Endothelial cell of umbilical vein (primary cell): ENCODE data around the gene DYRK3. TPM values are rescaled to one million over a fixed set of nuclear protein-coding genes. Genes with fewer than 3 reads are reported as not detected.

ENCODE experiments used
- BruUV-seq: library from RNA; stranded (reverse); fragments of 400-500 nt; replicated peaks from 2 replicates; lab custom pipeline; 2021; lab: Mats Ljungman, UMichigan
- CTCF ChIA-PET: fragments of 300-600, 350-600 bp; sonication (Branson Sonifier 250); formaldehyde crosslinking; loops from one replicate; lab custom pipeline; 2021; ENCODE audit warnings: antibody characterized with exemption, inconsistent platforms; lab: Charles Lee
- POLR2A ChIA-PET: fragments of 300-600, 350-600 bp; sonication (Branson Sonifier 250); formaldehyde crosslinking; loops from one replicate; lab custom pipeline; 2021; ENCODE audit warnings: antibody characterized with exemption, inconsistent platforms; lab: Charles Lee
- DNase-seq: peaks from one replicate; pipeline ENCODE4 v3.0.0-alpha.2; 2011; ENCODE audit warnings: low read depth, low spot score
- FAIRE-seq: peaks from 2 replicates; lab custom pipeline; 2011; peaks lifted over from hg19 to GRCh38; lab: Jason Lieb, UNC
- H2AFZ ChIP-seq: 2 replicates; pipeline ENCODE4 v1.6.0; 2012; ENCODE audit warnings: low read depth, low read length, control low read depth, inconsistent platforms
- H3K27ac ChIP-seq: 2 replicates; pipeline ENCODE4 v1.5.1; 2011; ENCODE audit warnings: low read depth, mild to moderate bottlenecking, control low read depth, low read length, moderate library complexity; ENCODE audit not compliant: insufficient read depth
- H3K27me3 ChIP-seq, 2 experiments: 2 replicates each; pipeline versions ENCODE4 v1.6.0 to v1.6.1; 2011; ENCODE audit warnings: low read length in 2 of 2, mixed read lengths in 1 of 2; ENCODE audit not compliant: control insufficient read depth in 2 of 2, insufficient read depth in 2 of 2
- H3K36me3 ChIP-seq, 2 experiments: 2 replicates in 1 of 2; 3 replicates in 1 of 2; pipeline ENCODE4 v1.5.1; 2011; ENCODE audit warnings: low read length in 2 of 2, mild to moderate bottlenecking in 1 of 2, moderate library complexity in 1 of 2; ENCODE audit not compliant: control insufficient read depth in 2 of 2, insufficient read depth in 2 of 2; ENCODE audit errors: extremely low read depth in 1 of 2
- H3K4me1 ChIP-seq: 3 replicates; pipeline ENCODE4 v1.5.1; 2011; ENCODE audit warnings: mild to moderate bottlenecking, low read length; ENCODE audit not compliant: control insufficient read depth, insufficient read depth; ENCODE audit errors: extremely low read depth
- H3K4me2 ChIP-seq: 2 replicates; pipeline ENCODE4 v1.6.1; 2011; ENCODE audit warnings: low read length, control low read depth, mixed read lengths; ENCODE audit not compliant: insufficient read depth
- H3K4me3 ChIP-seq, 3 experiments: fragments of 200-600 bp in 1 of 3; sonication (generic), shearing (Covaris generic) in 1 of 3; replicated peaks in 1 of 3; 2 replicates each; pipeline ENCODE4 v1.5.1; 2011 to 2016; ENCODE audit warnings: control low read depth in 3 of 3, low read length in 3 of 3, mild to moderate bottlenecking in 2 of 3, inconsistent platforms in 1 of 3, low read depth in 1 of 3, moderate library complexity in 1 of 3; ENCODE audit not compliant: insufficient read depth in 1 of 3
- H3K79me2 ChIP-seq: 2 replicates; pipeline ENCODE4 v1.6.0; 2012; ENCODE audit warnings: low read length, inconsistent platforms; ENCODE audit not compliant: control insufficient read depth, insufficient read depth
- H3K9ac ChIP-seq: replicated peaks from 2 replicates; pipeline ENCODE3; 2011; ENCODE audit warnings: low read length, control low read depth; ENCODE audit not compliant: insufficient read depth; ENCODE audit errors: extremely low read depth
- H3K9me1 ChIP-seq: replicated peaks from 3 replicates; pipeline ENCODE4 v1.6.0; 2011; ENCODE audit warnings: mild to moderate bottlenecking, low read length; ENCODE audit not compliant: control insufficient read depth, insufficient read depth; ENCODE audit errors: extremely low read depth
- H3K9me3 ChIP-seq: replicated peaks from 2 replicates; pipeline ENCODE4 v1.5.1; 2012; ENCODE audit warnings: low read length, inconsistent platforms; ENCODE audit not compliant: control insufficient read depth, insufficient read depth
- H4K20me1 ChIP-seq: replicated peaks from 2 replicates; pipeline ENCODE3; 2011; ENCODE audit warnings: mild to moderate bottlenecking, low read length; ENCODE audit not compliant: control insufficient read depth, insufficient read depth; ENCODE audit errors: extremely low read depth
- EZH2 ChIP-seq: IDR thresholded peaks from 2 replicates; pipeline ENCODE4 v1.6.1; 2012; ENCODE audit warnings: borderline replicate concordance, low read depth, mild to moderate bottlenecking, moderate library complexity, low read length, inconsistent platforms; ENCODE audit not compliant: severe bottlenecking
- FOS ChIP-seq: IDR thresholded peaks from 2 replicates; pipeline ENCODE4 v1.6.1; 2011; ENCODE audit warnings: mild to moderate bottlenecking, low read length, moderate library complexity, borderline replicate concordance; ENCODE audit not compliant: insufficient read depth
- GATA2 ChIP-seq: IDR thresholded peaks from 2 replicates; pipeline ENCODE4 v1.7.0; 2011; ENCODE audit warnings: low read depth, mild to moderate bottlenecking, moderate library complexity, mixed read lengths, low read length; ENCODE audit not compliant: insufficient read length, insufficient read depth
- JUN ChIP-seq: IDR thresholded peaks from 2 replicates; pipeline ENCODE4 v1.6.1; 2011; ENCODE audit warnings: borderline replicate concordance, low read depth; ENCODE audit not compliant: insufficient read length, insufficient read depth
- MYC ChIP-seq: IDR thresholded peaks from one replicate; pipeline ENCODE4 v1.6.1; 2011; ENCODE audit warnings: mild to moderate bottlenecking, low read depth, low read length
- POLR2AphosphoS5 ChIP-seq: IDR thresholded peaks from 2 replicates; pipeline ENCODE4 v1.6.1; 2012; ENCODE audit warnings: low read depth, mild to moderate bottlenecking, control low read depth, low read length, moderate library complexity; ENCODE audit not compliant: insufficient read depth
- dilution Hi-C: fragments of 300-500 bp; cut with MboI; formaldehyde crosslinking; loops from one replicate; pipeline ENCODE4 v1.15.0; 2019; ENCODE audit warnings: low sequenced_read_pairs; ENCODE audit not compliant: extremely low pct_ligation_motif_present
- intact Hi-C: fragments of 100-400 bp; cut with micrococcal nuclease; formaldehyde crosslinking; loops from one replicate; pipeline ENCODE4 v1.10.0; 2022
- polyA plus RNA-seq, 4 experiments: library from polyadenylated mRNA; depleted of rRNA in 3 of 4; stranded (reverse) in 3 of 4; unstranded in 1 of 4; fragments of >200 nt; gene quantifications; 2 replicates each; pipeline versions ENCODE4 v1.2.1 to v1.2.3, GENCODE V29; 2011 to 2012; ENCODE audit warnings: missing spikeins in 1 of 4
- total RNA-seq: library from RNA; stranded (reverse); gene quantifications from 2 replicates; pipeline ENCODE4 v1.2.3, GENCODE V29; 2021
- TF ChIP-seq, protein P1 (sequence below): IDR thresholded peaks from 2 replicates; pipeline ENCODE4 v1.6.1; 2011; ENCODE audit not compliant: insufficient read depth, insufficient read length
- TF ChIP-seq, protein P2 (sequence below), 2 donors: IDR thresholded peaks; 1 replicate in 1 of 2; 2 replicates in 1 of 2; pipeline ENCODE4 v1.5.1; 2011; ENCODE audit warnings: low read length in 2 of 2, mild to moderate bottlenecking in 2 of 2, moderate library complexity in 2 of 2, control low read depth in 1 of 2, inconsistent platforms in 1 of 2, low read depth in 1 of 2; ENCODE audit not compliant: insufficient read depth in 1 of 2; ENCODE audit errors: extremely low read depth in 1 of 2

Gene DYRK3
- total and polyA plus RNA-seq, 2 donors (not counting 3 experiments of a cell fraction or from before 2014, with no cell fraction given), result 3.4 to 7.4 TPM

DNA sequence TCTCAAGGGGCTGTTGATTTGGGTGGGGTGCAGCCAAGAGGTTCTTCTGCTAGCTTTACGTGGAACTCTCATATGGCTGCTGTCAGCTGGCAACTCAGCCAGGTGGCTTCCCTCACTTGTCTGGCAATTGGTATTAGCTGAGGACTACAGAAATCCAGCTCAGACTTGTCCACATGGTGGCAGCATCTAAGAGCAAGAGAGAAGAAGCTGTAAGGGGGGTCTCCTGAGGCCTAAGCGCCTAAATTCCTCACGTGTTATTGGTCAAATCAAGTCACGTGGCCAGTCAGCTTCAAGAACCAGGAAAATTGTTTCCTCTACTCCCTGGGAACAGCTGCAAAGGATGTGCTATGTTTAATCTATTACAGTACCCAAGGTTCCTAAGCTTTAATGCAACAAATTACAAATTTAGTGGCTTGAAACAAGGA is 4.2 kb upstream of the DYRK3 start:
- Histone ChIP-seq H3K9ac (no peak overlapping the region), H3K4me1 (peaks cover 10% of the 10 kb centered on the region), H3K36me3 (no peaks in the 10 kb centered on the region), H3K27me3 (peaks cover 4 to 18% of the 10 kb centered on the region in 2 experiments), H3K27ac (no peak overlapping the region), H3K4me2 (no peak overlapping the region), H2AFZ (peak overlapping the region; percentile 22), H3K4me3 (no peak overlapping the region), H3K79me2 (peaks cover 1% of the 10 kb centered on the region), H3K9me1 (no peaks in the 10 kb centered on the region), H3K9me3 (no peaks in the 10 kb centered on the region), H4K20me1 (no peaks in the 10 kb centered on the region)
- ChIA-PET POLR2A (no interaction called here), CTCF (interaction anchor here (0.6 to 14.5 kb wide), 26 partner anchors 10 to 871 kb away, joined by 3 to 663 read pairs (median 6); partner anchors contain the start of genes EIF2D, MAPKAPK2 and RASSF5)
- intact Hi-C loops, result loop anchor here (1.0 to 5.0 kb wide), 3 partner anchors 19 to 176 kb away; partner anchors contain the start of gene EIF2D
- DNase-seq (peak; percentile 83), FAIRE-seq (peak; percentile 75)
- dilution Hi-C loops, result no loop called here
- TF ChIP-seq, protein P1, sequence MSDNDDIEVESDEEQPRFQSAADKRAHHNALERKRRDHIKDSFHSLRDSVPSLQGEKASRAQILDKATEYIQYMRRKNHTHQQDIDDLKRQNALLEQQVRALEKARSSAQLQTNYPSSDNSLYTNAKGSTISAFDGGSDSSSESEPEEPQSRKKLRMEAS, result peak; percentile 92
- TF ChIP-seq, protein P2, sequence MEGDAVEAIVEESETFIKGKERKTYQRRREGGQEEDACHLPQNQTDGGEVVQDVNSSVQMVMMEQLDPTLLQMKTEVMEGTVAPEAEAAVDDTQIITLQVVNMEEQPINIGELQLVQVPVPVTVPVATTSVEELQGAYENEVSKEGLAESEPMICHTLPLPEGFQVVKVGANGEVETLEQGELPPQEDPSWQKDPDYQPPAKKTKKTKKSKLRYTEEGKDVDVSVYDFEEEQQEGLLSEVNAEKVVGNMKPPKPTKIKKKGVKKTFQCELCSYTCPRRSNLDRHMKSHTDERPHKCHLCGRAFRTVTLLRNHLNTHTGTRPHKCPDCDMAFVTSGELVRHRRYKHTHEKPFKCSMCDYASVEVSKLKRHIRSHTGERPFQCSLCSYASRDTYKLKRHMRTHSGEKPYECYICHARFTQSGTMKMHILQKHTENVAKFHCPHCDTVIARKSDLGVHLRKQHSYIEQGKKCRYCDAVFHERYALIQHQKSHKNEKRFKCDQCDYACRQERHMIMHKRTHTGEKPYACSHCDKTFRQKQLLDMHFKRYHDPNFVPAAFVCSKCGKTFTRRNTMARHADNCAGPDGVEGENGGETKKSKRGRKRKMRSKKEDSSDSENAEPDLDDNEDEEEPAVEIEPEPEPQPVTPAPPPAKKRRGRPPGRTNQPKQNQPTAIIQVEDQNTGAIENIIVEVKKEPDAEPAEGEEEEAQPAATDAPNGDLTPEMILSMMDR (IDR thresholded peaks at IDR 0.05; ENCODE audit: extremely low read depth in 1 of 2, insufficient read depth in 1 of 2, low read depth in 1 of 2, low read length in 2 of 2), result peak; percentile 49 to 60
- TF ChIP-seq POLR2AphosphoS5, result no peak
- no TSS peak for BruUV-seq

DNA sequence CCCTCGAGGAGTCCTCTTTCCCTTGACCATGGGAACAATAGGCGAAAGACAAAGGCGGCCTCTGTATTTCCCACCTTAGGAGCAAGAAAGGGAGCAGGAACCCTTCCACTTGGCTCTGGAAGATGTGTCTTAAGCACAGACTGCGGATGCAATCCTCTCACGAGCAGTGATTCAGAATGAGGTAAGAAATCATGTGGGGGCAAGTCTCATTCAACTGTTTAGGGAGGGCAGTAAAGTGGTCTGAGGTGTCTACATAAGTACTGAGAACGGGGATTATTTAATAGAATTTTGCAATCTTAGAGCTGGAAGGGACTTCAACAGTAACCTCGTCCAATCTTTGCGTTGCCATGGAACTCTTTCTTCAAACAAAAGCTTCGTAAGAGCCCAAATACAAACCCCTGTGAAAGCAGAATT is 1.6 kb upstream of the DYRK3 start:
- Histone ChIP-seq H3K4me2 (no peak overlapping the region), H3K9me3 (no peaks in the 10 kb centered on the region), H3K9me1 (no peaks in the 10 kb centered on the region), H3K36me3 (no peaks in the 10 kb centered on the region), H4K20me1 (no peaks in the 10 kb centered on the region), H3K4me3 (no peak overlapping the region), H3K27ac (no peak overlapping the region), H3K27me3 (peaks cover 3 to 11% of the 10 kb centered on the region in 2 experiments), H2AFZ (peak overlapping the region; percentile 43), H3K4me1 (peaks cover 13% of the 10 kb centered on the region), H3K79me2 (peaks cover 5% of the 10 kb centered on the region), H3K9ac (no peak overlapping the region)
- ChIA-PET POLR2A (no interaction called here), CTCF (interaction anchor here (0.7 to 14.5 kb wide), 7 partner anchors 22 to 348 kb away, joined by 3 to 663 read pairs (median 5); partner anchors contain the start of gene EIF2D)
- no peak for TF ChIP-seq MYC
- TF ChIP-seq EZH2, result no peak
- peak; percentile 9 for TF ChIP-seq FOS
- TF ChIP-seq JUN, result no peak
- no peak for TF ChIP-seq GATA2
- dilution Hi-C loops, result no loop called here
- FAIRE-seq (no peak), DNase-seq (no peak)
- BruUV-seq, result no TSS peak
- intact Hi-C loops, result loop anchor here (1.0 to 5.0 kb wide), 6 partner anchors 25 to 279 kb away; no protein-coding TSS in a partner anchor
